CD4-positive, alpha-beta T cell (primary cell): ENCODE measurements around the gene PRKCA. TPM values are rescaled to one million over a fixed set of nuclear protein-coding genes. Genes with fewer than 3 reads are reported as not detected.
A peak's percentile ranks its signal among the peaks of the same experiment; 100 is the strongest.

Source experiments
- ATAC-seq: fragments of 200-7000 bp; cut with Tn5 transposase; one replicate; pipeline ENCODE4 v1.10.0; 2022; ENCODE audit warnings: mild to moderate bottlenecking; ENCODE audit not compliant: poor library complexity
- CTCF ChIA-PET: fragments of 350-600 bp; sonication (Branson Sonifier 250); formaldehyde crosslinking; loops from one replicate; lab custom pipeline; 2021; ENCODE audit warnings: antibody characterized with exemption, inconsistent platforms; lab: Charles Lee
- POLR2A ChIA-PET: fragments of 350-600 bp; sonication (Branson Sonifier 250); formaldehyde crosslinking; loops from one replicate; lab custom pipeline; 2021; ENCODE audit warnings: antibody characterized with exemption, inconsistent platforms; lab: Charles Lee
- DNase-seq, 14 experiments: peaks; one replicate each; pipeline ENCODE4 v3.0.0-alpha.2; 2013 to 2020; ENCODE audit warnings: mixed read lengths in 2 of 14
- H3K27ac ChIP-seq, 2 donors: one replicate each; pipeline versions ENCODE4 v1.5.1 to v1.7.0; 2013; ENCODE audit warnings: low read length in 2 of 2, low read depth in 1 of 2, mild to moderate bottlenecking in 1 of 2
- H3K27me3 ChIP-seq, 2 experiments: 1 replicate in 1 of 2; 2 replicates in 1 of 2; pipeline versions ENCODE4 v1.6.1 to v1.7.0; 2013; ENCODE audit warnings: low read length in 2 of 2, control low read depth in 1 of 2, mild to moderate bottlenecking in 1 of 2, moderate library complexity in 1 of 2; ENCODE audit not compliant: insufficient read depth in 2 of 2, control insufficient read depth in 1 of 2
- H3K36me3 ChIP-seq: one replicate; pipeline ENCODE4 v1.6.1; 2013; ENCODE audit warnings: low read length, control low read depth; ENCODE audit not compliant: insufficient read depth
- H3K4me1 ChIP-seq: one replicate; pipeline ENCODE4 v1.6.1; 2013; ENCODE audit warnings: low read length, control low read depth; ENCODE audit not compliant: insufficient read depth
- H3K4me3 ChIP-seq: one replicate; pipeline ENCODE4 v1.5.1; 2013; ENCODE audit warnings: mild to moderate bottlenecking, low read length, moderate library complexity
- H3K9me3 ChIP-seq, 2 experiments: 1 replicate in 1 of 2; 2 replicates in 1 of 2; pipeline versions ENCODE4 v1.6.1 to v1.7.0; 2013; ENCODE audit warnings: low read length in 2 of 2, mild to moderate bottlenecking in 2 of 2, control low read depth in 1 of 2, moderate library complexity in 1 of 2; ENCODE audit not compliant: control insufficient read depth in 1 of 2, insufficient read depth in 1 of 2
- H3K27ac Mint-ChIP-seq: one replicate; pipeline ENCODE4 v1.8.0; 2020; ENCODE audit warnings: mixed read lengths
- H3K27me3 Mint-ChIP-seq: one replicate; pipeline ENCODE4 v1.8.0; 2021; ENCODE audit warnings: mixed read lengths
- H3K36me3 Mint-ChIP-seq: one replicate; pipeline ENCODE4 v1.8.0; 2021; ENCODE audit warnings: low read depth, mixed read lengths
- H3K4me1 Mint-ChIP-seq: one replicate; pipeline ENCODE4 v1.8.0; 2021; ENCODE audit warnings: low read depth, mixed read lengths
- H3K4me3 Mint-ChIP-seq: one replicate; pipeline ENCODE4 v1.8.0; 2020; ENCODE audit warnings: mild to moderate bottlenecking, mixed read lengths
- H3K9me3 Mint-ChIP-seq: one replicate; pipeline ENCODE4 v1.8.0; 2020; ENCODE audit warnings: mixed read lengths
- intact Hi-C, 2 experiments: fragments of 100-400 bp; cut with DNase I in 1 of 2; cut with micrococcal nuclease in 1 of 2; formaldehyde crosslinking; loops; one replicate each; pipeline versions ENCODE4 v1.15.1 to v1.9.0; 2023 to 2025; cut with DNase I, micrococcal nuclease
- total RNA-seq, 174 experiments: library from RNA in 2 of 174; stranded (reverse) in 2 of 174; gene quantifications; one replicate each; pipeline ENCODE4 v1.2.3 and lab custom pipeline; 2021 to 2026
- TF ChIP-seq, protein P1 (sequence below): fragments of 200-600 bp; IDR thresholded peaks from one replicate; pipeline ENCODE4 v1.8.0; 2022; ENCODE audit warnings: antibody characterized with exemption, mild to moderate bottlenecking

Gene PRKCA
- total RNA-seq, 2 experiments from 2014 or later: 84.8 to 88.6 TPM

DNA sequence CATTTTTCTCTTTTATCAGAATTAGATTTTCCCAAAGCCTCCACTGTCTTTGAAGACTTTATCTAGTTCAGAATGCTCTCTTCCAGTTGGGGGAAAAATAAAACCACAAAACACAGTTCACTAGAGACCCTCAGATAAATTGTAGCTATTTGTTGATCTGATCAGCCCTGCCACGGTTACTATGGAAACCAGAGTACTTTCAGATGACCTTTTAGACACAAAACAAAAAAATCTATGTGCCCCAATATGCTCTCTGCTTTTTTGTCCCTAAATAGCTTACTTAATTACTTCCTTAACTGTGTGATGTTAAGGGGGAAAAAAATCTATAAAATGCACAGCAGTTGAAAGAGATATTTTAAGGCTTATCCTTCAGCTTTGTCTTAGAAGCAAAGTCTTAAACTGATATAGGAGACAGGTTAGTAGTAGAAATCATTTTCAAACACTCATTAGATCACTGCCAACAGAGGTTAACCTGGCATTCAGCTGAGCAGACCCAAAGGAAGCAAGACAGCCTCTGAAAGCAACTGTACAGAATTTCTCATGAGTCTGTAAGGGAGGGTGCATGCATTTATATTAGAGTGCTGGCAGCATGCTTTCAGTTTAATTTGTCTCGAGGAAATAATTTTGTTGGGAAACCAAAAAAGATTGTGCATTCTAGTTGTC, 402.6 kb downstream of the PRKCA start:
- Histone ChIP-seq H3K36me3 (no peaks in the 10 kb centered on the region), H3K27ac (no peak overlapping the region), H3K4me1 (no peaks in the 10 kb centered on the region), H3K4me3 (no peak overlapping the region), H3K27me3 (no peaks in the 10 kb centered on the region), H3K9me3 (no peaks in the 10 kb centered on the region)
- H3K36me3 Mint-ChIP-seq: peaks cover 50% of the 10 kb centered on the region
- POLR2A ChIA-PET: no interaction called here
- DNase-seq: no peak
- H3K4me3 Mint-ChIP-seq: no peak overlapping the region
- TF ChIP-seq, protein P1, sequence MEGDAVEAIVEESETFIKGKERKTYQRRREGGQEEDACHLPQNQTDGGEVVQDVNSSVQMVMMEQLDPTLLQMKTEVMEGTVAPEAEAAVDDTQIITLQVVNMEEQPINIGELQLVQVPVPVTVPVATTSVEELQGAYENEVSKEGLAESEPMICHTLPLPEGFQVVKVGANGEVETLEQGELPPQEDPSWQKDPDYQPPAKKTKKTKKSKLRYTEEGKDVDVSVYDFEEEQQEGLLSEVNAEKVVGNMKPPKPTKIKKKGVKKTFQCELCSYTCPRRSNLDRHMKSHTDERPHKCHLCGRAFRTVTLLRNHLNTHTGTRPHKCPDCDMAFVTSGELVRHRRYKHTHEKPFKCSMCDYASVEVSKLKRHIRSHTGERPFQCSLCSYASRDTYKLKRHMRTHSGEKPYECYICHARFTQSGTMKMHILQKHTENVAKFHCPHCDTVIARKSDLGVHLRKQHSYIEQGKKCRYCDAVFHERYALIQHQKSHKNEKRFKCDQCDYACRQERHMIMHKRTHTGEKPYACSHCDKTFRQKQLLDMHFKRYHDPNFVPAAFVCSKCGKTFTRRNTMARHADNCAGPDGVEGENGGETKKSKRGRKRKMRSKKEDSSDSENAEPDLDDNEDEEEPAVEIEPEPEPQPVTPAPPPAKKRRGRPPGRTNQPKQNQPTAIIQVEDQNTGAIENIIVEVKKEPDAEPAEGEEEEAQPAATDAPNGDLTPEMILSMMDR: no peak
- H3K4me1 Mint-ChIP-seq: peaks cover 12% of the 10 kb centered on the region
- CTCF ChIA-PET: no interaction called here
- H3K9me3 Mint-ChIP-seq: no peaks in the 10 kb centered on the region
- intact Hi-C loops: no loop called here
- H3K27ac Mint-ChIP-seq: peak overlapping the region; percentile 65
- ATAC-seq: no peak
- no peaks in the 10 kb centered on the region for H3K27me3 Mint-ChIP-seq

DNA sequence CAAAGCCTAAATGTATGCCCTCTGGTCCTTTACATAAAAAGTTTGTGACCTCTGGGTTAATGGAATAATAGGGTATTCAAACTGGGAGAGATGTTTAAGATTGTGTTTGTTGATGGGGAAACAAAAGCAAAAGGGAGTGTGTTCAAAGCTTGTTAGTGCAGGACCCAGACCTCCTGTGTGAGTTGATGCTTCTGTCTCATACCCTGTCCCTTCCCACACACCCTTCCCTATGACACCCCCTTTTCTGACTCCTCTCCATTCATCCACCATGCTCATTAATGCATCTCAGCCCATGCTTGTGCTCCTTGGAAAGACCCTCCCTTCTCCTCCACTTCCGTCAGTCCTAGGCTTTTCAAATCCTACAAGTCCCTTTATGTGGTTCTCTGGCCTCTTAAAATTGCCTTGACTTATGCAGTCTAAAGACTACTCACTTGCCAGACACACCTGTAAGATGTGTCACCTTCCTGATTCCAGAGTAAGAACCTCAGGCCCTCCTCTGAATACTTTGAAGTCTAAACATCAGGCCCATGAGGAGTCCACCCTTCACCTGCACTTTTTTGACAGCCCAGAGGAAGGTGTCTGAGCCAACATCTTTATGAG, 404.5 kb downstream of the PRKCA start:
- H3K27me3 Mint-ChIP-seq: no peaks in the 10 kb centered on the region
- TF ChIP-seq, protein P1: no peak
- ChIA-PET POLR2A (no interaction called here), CTCF (no interaction called here)
- DNase-seq (no peak), ATAC-seq (no peak)
- no peak overlapping the region for H3K4me3 Mint-ChIP-seq
- Histone ChIP-seq H3K9me3 (no peaks in the 10 kb centered on the region), H3K4me3 (no peak overlapping the region), H3K36me3 (no peaks in the 10 kb centered on the region), H3K27me3 (no peaks in the 10 kb centered on the region), H3K4me1 (peaks cover 6% of the 10 kb centered on the region), H3K27ac (no peak overlapping the region)
- H3K36me3 Mint-ChIP-seq: peaks cover 41% of the 10 kb centered on the region
- H3K4me1 Mint-ChIP-seq: peaks cover 28% of the 10 kb centered on the region
- H3K9me3 Mint-ChIP-seq: no peaks in the 10 kb centered on the region
- H3K27ac Mint-ChIP-seq: peak overlapping the region; percentile 31
- intact Hi-C loops: no loop called here

DNA sequence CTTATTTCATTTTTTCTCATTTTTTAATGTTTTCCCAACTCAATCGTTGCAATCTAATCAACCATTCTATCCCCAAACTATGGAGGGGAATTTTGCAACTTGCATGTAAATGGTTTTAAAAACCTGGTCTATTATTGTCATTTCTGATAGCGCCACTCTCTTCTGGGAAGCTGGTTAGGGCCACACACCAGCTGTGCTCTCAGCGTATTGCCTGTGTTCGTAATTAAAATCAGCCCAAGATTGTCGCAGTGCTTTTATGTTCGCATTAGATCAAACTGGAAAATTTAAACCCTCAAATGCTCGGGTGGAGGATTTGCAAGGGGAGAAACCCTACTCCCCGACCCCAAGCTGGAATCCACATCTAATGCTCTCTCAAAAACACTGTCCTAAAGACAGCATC, 409.0 kb downstream of the PRKCA start:
- ChIA-PET CTCF (no interaction called here), POLR2A (no interaction called here)
- intact Hi-C loops: loop anchor here in 1 of 2 experiments (5.0 kb wide), 1 partner anchor 581 kb away; no protein-coding TSS in a partner anchor
- H3K9me3 Mint-ChIP-seq: no peaks in the 10 kb centered on the region
- Histone ChIP-seq H3K27me3 (no peaks in the 10 kb centered on the region), H3K4me3 (no peak overlapping the region), H3K27ac (no peak overlapping the region), H3K36me3 (no peaks in the 10 kb centered on the region), H3K4me1 (peaks cover 23% of the 10 kb centered on the region), H3K9me3 (no peaks in the 10 kb centered on the region)
- peaks cover 45% of the 10 kb centered on the region for H3K4me1 Mint-ChIP-seq
- ATAC-seq (no peak), DNase-seq (no peak)
- H3K36me3 Mint-ChIP-seq: peaks cover 35% of the 10 kb centered on the region
- TF ChIP-seq, protein P1: no peak
- H3K4me3 Mint-ChIP-seq: no peak overlapping the region
- H3K27ac Mint-ChIP-seq: peak overlapping the region; percentile 76
- H3K27me3 Mint-ChIP-seq: no peaks in the 10 kb centered on the region
